ENCODE results near the gene ANXA10.
"Not testable (repeated sequence)": the region's sequence is repeated elsewhere in the genome, so short reads cannot be mapped to it uniquely, and the experiment has no call there.

The ANXA10 gene

GRCh38 chr4:168154546-168155277 is 62.4 kb downstream of the ANXA10 start:
- DNase-seq (ENCODE audit: low read depth), result no peak

- DNase-seq (ENCODE audit: low read depth), result no peak
These were observed 70.3 kb downstream of the ANXA10 start for GRCh38 chr4:168162604-168163003.

- no peak for DNase-seq (ENCODE audit: low read depth)
These were observed 70.8 kb downstream of the ANXA10 start for GRCh38 chr4:168163106-168163505.

GRCh38 chr4:168164045-168164444 is 71.7 kb downstream of the ANXA10 start:
- no peak for DNase-seq (ENCODE audit: low read depth)

GRCh38 chr4:168164915-168165548 is 72.7 kb downstream of the ANXA10 start:
- DNase-seq (ENCODE audit: low read depth), result no peak

- no peak for DNase-seq (ENCODE audit: low read depth)
These were observed 75.5 kb downstream of the ANXA10 start for GRCh38 chr4:168167714-168168284.

GRCh38 chr4:168174308-168174707 is 82.0 kb downstream of the ANXA10 start:
- no peak for DNase-seq (ENCODE audit: low read depth)

GRCh38 chr4:168177546-168178149 is 85.3 kb downstream of the ANXA10 start:
- DNase-seq (ENCODE audit: low read depth), result no peak

- DNase-seq (ENCODE audit: low read depth), result peak; percentile 7
These were observed 91.6 kb downstream of the ANXA10 start for GRCh38 chr4:168183717-168184571.

GRCh38 chr4:168188754-168189153 is 96.4 kb downstream of the ANXA10 start:
- DNase-seq (ENCODE audit: low read depth), result no peak

GRCh38 chr4:168197926-168198325 is 105.6 kb downstream of the ANXA10 start:
- no peak for DNase-seq (ENCODE audit: low read depth)

- no peak for DNase-seq (ENCODE audit: low read depth)
These were observed 107.1 kb downstream of the ANXA10 start for GRCh38 chr4:168199260-168199957.

GRCh38 chr4:168200685-168201084 is 108.3 kb downstream of the ANXA10 start:
- no peak for DNase-seq (ENCODE audit: low read depth)

GRCh38 chr4:168203233-168203911 is 111.0 kb downstream of the ANXA10 start:
- DNase-seq (ENCODE audit: low read depth), result no peak

GRCh38 chr4:168208957-168209614 is 116.7 kb downstream of the ANXA10 start:
- DNase-seq (ENCODE audit: low read depth), result no peak

- no peak for DNase-seq (ENCODE audit: low read depth)
These were observed 120.3 kb downstream of the ANXA10 start for GRCh38 chr4:168212656-168213055.

- DNase-seq (ENCODE audit: low read depth), result not testable (repeated sequence)
These were observed 121.2 kb downstream of the ANXA10 start for GRCh38 chr4:168213511-168213910.

GRCh38 chr4:168218645-168219044 is 126.3 kb downstream of the ANXA10 start:
- peak; percentile 21 for DNase-seq (ENCODE audit: low read depth)

- DNase-seq (ENCODE audit: low read depth), result no peak
These were observed 128.6 kb downstream of the ANXA10 start for GRCh38 chr4:168220893-168221292.

GRCh38 chr4:168221301-168221700 is 129.0 kb downstream of the ANXA10 start:
- DNase-seq (ENCODE audit: low read depth), result peak; percentile 28

Measured in GM04504 (cell line).